Bronchial epithelial cell (primary cell): Measurements from ENCODE around the gene MPL. TPM values are rescaled to one million over a fixed set of nuclear protein-coding genes. Genes with fewer than 3 reads are reported as not detected.
A peak's percentile ranks its signal among the peaks of the same experiment; 100 is the strongest.

Experiments
- DNase-seq: peaks from one replicate; pipeline ENCODE4 v3.0.0-alpha.2; 2010; ENCODE audit warnings: low read depth
- FAIRE-seq: peaks from 2 replicates; lab custom pipeline; 2011; peaks lifted over from hg19 to GRCh38; lab: Jason Lieb, UNC
- H3K27me3 ChIP-seq: 2 replicates; pipeline ENCODE4 v1.5.1; 2011; ENCODE audit warnings: low read length; ENCODE audit not compliant: control insufficient read depth, insufficient read depth
- H3K36me3 ChIP-seq: 2 replicates; pipeline ENCODE4 v1.5.1; 2011; ENCODE audit warnings: low read length; ENCODE audit not compliant: control insufficient read depth, insufficient read depth
- H3K4me3 ChIP-seq: 2 replicates; pipeline ENCODE4 v1.5.1; 2011; ENCODE audit warnings: mild to moderate bottlenecking, low read depth, low read length, control low read depth
- CTCF ChIP-seq: IDR thresholded peaks from 2 replicates; pipeline ENCODE4 v1.5.1; 2011; ENCODE audit warnings: mild to moderate bottlenecking, moderate library complexity, low read length, control low read depth, inconsistent platforms; ENCODE audit not compliant: insufficient read depth, severe bottlenecking
- total RNA-seq: library from RNA; depleted of rRNA; stranded (reverse); fragments of >200 nt; gene quantifications from 2 replicates; pipeline ENCODE4 v1.2.1, GENCODE V29; 2014

The MPL gene
- total RNA-seq, 1 donor from 2014 or later = not detected

GRCh38 chr1:43312663-43313515 lies 24.7 kb upstream of the MPL start:
- no peak for TF ChIP-seq CTCF
- H3K4me3 ChIP-seq = no peak overlapping the region
- no peaks in the 10 kb centered on the region for H3K36me3 ChIP-seq
- no peak for DNase-seq
- H3K27me3 ChIP-seq = no peaks in the 10 kb centered on the region
- FAIRE-seq = peak; percentile 28

GRCh38 chr1:43313771-43314170 lies 23.8 kb upstream of the MPL start:
- FAIRE-seq (no peak), DNase-seq (no peak)
- H3K4me3 ChIP-seq = no peak overlapping the region
- no peak for TF ChIP-seq CTCF
- no peaks in the 10 kb centered on the region for H3K27me3 ChIP-seq
- no peaks in the 10 kb centered on the region for H3K36me3 ChIP-seq

GRCh38 chr1:43314233-43314632 lies 23.4 kb upstream of the MPL start:
- H3K4me3 ChIP-seq = no peak overlapping the region
- no peaks in the 10 kb centered on the region for H3K27me3 ChIP-seq
- no peak for DNase-seq
- FAIRE-seq = no peak
- no peaks in the 10 kb centered on the region for H3K36me3 ChIP-seq
- TF ChIP-seq CTCF = no peak

- FAIRE-seq = no peak
- no peak for TF ChIP-seq CTCF
Measured at GRCh38 chr1:43315481-43315880, 22.1 kb upstream of the MPL start.

DNA sequence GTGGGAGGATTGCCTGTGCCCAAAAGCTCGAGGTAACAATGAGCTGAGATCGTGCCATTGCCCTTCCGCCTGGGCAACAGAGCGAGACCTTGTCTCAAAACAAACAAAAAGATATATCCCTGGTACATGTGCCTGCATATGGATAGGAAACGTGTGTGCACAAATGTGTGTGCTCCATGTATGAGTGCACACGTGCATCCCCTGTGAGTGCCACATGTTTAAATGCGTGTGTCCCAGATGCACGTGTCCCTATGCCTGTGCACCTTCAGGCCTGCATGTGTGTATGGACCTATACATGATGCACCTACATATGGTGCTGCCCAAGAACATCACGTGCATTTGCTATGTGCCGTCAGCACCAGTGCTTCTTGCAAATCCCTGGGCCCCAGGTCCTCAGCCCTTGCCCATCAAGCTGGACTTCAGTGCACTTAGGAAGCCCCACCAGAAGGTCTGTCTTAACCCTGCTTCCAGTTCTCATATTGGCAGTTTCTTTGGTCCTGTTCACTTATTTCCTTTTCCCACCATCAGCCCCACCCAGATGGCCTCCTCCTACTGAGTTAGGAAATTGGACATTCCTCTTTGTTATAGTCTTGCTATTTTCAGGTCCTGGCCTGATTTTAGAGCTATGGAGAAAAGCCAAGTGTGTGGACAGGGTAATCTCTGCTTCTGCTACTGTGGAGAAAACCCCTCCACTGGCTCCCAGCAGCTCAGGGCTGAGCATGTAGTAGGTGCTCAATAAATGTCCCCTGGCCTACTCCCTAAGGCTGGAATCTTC lies 21.5 kb upstream of the MPL start:
- no peak for TF ChIP-seq CTCF
- Histone ChIP-seq H3K4me3 (no peak overlapping the region), H3K36me3 (no peaks in the 10 kb centered on the region), H3K27me3 (no peaks in the 10 kb centered on the region)
- peak; percentile 90 for FAIRE-seq
- no peak for DNase-seq

More at GRCh38 chr1:43315481-43315880, 22.1 kb upstream of the MPL start:
- Histone ChIP-seq H3K27me3 (no peaks in the 10 kb centered on the region), H3K4me3 (no peak overlapping the region), H3K36me3 (no peaks in the 10 kb centered on the region)
- DNase-seq = no peak
